ENCODE data around the gene IGSF21.

IGSF21 gene

GRCh38 chr1:18120638-18121037 lies 13.0 kb downstream of the IGSF21 start:
- DNase-seq, result no peak

- no peak for DNase-seq
These were observed 13.6 kb downstream of the IGSF21 start for GRCh38 chr1:18121072-18121820.

GRCh38 chr1:18123467-18123992 lies 15.9 kb downstream of the IGSF21 start:
- DNase-seq, result no peak

DNA sequence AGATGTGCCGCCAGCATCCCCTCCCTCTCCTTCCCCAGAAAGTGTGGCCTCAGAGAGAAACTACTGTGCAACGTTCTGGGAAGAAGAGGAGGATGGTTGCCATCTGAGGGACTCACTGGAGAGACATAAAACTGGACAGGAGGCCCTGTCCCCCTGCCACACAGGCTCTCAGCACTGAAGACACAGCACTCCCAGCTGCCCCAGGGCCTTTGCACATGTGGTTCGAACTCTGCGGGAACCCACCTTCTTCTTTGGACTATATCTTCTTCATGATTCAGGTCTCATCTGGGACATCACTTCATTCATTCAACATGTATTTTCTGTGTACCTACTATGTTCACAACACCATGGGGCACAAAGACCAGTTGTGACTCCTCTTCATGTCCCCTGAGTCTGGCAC lies 17.4 kb downstream of the IGSF21 start:
- no peak for DNase-seq

- DNase-seq, result peak; percentile 35
These were observed 19.0 kb downstream of the IGSF21 start for GRCh38 chr1:18126616-18127015.

DNA sequence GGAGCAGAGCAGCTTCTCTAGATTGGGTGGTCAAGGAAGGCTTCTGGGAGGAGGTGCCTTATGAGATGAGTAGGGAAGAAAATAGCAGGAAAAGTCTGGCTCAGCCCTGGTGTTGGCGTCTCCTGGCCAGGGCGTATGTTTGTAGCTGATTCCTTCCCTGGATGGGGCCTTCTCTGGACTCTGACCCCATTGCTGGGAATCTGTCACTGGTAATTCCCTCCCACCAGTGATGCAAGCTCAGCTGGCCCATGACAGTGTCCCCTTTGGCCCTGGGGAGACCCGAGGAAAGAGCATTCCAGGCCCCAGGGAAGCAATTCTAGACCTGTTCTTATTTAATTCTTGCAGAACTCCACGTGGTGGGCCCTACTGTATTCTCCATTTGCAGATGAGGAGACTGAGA lies 20.7 kb downstream of the IGSF21 start:
- DNase-seq, result no peak

DNA sequence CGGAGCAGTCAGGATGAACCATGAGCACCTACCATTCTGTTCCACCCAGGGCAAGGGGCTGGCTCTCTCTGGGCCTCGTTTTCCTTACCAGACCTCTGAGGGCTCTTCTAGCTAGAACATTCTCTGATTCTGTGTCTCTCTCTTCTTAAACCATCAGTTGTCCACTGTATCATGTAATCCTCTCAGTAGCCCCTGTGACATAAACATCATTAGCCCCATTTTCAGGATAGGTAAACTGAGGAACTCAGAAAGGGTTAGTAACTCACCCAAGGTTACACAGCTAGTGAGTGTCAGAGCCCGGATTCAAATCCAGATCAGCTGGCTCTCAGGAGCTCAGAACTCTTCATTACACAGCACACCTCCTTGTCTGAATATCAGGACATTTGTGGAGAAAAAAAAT lies 22.8 kb downstream of the IGSF21 start:
- DNase-seq, result no peak

DNA sequence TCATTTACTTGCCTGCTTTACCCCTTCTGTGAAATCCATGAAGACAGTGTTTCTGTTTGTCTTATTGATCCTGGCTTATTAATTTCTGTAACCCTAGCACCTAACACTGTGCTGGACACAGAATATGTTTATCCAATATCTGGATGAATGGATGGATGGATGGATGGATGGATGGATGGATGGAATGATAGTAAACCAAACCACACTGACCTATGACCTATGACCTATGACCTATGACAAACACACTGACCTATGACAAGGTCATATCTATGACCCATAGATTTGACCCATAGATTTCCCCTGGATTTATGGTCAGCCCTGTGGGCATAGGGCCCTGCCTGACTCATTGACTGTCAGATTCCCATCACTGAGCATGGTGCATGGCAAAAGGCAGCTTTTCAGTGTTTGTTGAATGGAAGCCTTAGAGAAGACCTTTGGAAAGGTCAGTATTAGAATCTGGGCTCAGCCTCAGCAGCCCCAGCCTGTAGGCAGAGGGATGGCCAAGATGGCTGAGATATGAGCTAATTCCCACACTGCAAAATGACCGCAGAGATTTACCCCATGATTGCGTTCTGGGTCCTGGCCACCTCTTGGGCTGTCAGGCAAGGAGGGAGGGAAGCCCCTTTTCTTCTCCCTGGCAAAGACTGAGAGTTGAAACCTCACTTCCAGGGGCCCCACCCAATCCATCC lies 24.6 kb downstream of the IGSF21 start:
- no peak for DNase-seq

DNA sequence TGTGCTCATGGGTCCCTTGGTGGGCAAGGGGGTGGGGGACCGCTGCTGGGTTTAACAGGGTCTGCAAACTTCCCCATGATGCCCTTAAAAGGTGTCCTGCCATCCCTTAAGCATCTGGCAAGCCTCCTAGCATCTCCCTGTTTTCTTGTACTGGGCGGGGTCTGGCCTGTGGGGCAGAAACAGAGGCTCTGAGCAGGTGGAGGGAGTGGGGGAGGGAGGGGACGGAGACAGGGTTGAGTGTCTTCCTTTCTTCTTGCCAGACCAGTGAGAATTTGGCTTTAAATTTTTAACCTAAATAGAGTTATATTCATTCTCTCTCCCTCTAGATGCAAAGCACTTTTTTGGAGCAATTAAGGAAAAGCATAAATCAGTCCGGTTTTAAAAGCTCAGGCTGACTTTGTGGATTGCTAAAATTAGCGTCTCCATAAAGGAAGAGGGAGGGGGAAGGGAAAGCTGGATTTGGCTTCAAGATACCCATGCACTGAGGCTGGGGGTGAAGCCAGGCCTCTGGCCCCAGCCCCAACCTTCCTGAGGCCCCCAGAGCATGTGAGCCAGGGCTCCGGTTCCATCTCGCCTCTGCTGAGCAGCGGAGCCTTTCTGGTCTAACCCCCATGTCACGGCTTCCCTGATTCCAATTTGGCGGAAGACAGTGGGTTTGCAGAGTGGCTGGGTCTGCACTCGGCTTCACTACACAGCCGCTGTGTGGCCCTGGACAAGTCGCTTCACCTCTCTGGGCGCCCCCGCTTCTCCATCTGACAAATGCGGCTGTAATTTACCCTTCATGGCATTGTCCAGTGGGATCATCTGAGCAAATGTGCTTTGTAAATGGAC lies 25.3 kb downstream of the IGSF21 start:
- no peak for DNase-seq

GRCh38 chr1:18134324-18135046 lies 26.9 kb downstream of the IGSF21 start:
- no peak for DNase-seq

- DNase-seq, result no peak
These were observed 30.3 kb downstream of the IGSF21 start for GRCh38 chr1:18137759-18138345.

DNA sequence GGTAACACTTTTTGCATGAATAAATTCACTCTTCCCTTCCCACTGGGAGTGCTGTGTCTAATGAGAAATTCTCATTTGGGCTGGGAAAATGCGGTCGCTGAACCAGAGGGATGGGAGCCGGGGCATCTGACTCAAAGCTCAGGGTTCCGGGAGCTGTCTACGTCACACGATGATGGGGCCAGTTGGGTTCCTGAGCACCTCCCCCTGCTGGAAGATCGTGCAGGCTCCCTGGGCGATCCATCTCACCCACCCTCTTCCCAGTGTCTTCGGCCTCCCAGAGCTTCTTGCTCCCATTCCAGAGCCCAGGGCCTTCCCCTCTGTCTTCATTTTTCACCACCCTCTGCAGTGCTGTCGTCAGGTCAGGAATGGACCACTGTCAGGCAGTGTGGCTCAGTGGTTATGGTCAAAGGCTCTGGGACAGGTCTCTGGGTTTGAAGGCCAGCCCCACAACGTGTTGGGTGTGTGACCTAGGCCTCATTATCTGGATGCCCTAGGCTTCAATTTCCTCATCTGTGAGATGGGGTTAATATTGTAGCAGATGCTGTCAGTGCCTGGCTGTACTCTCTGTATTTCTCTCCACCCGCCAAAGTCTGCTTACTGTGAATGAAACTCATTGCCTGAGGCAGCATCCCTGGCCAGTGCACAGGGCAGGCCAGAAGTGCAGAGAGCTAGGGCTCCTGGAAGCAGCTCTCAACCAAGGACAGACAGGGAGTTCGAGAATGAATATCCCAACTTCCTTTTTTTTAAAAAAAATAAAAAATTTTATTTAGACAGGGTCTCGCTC lies 31.8 kb downstream of the IGSF21 start:
- DNase-seq, result no peak

DNA sequence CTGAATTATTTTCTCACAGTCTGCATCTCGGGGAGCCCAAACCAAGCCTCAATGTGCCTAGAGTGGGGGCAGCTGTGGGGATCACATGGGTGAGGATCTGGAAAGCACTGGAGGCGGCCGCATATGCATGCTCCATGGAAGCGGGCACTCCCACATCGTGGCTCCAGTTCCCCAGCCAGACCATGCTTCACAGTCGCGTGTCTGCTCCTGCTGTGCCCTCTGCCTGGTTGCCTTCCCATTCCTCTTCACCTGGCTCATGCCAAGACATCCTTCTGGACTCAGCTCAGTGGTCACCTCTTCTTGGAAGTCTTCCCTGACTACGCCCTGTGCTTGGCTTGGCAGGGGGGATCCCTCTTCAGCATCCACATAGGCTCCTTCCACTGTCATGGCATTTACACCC lies 32.8 kb downstream of the IGSF21 start:
- DNase-seq, result no peak

- DNase-seq, result no peak
These were observed 34.1 kb downstream of the IGSF21 start for GRCh38 chr1:18141661-18142060.

DNA sequence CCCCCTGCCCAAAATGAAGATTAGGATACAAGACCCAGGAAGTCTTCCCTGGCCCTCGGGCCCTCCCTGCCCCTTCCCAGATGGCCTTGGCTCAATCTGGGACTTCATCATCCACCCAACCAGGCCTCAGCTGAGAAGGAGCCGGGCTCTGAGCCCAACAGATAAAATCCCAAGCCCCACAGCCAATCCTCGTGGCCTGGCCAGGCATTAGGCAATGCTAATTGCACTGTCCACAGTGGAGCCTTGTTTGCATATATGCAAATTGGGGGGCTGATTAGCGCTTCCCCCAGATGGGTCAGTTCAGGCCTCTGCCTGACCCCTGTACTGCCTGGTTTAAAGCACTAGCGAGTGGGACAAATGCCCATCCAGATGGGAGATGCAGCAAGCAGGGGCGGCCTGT lies 34.9 kb downstream of the IGSF21 start:
- DNase-seq, result no peak

GRCh38 chr1:18142969-18143368 lies 35.4 kb downstream of the IGSF21 start:
- DNase-seq, result no peak

DNA sequence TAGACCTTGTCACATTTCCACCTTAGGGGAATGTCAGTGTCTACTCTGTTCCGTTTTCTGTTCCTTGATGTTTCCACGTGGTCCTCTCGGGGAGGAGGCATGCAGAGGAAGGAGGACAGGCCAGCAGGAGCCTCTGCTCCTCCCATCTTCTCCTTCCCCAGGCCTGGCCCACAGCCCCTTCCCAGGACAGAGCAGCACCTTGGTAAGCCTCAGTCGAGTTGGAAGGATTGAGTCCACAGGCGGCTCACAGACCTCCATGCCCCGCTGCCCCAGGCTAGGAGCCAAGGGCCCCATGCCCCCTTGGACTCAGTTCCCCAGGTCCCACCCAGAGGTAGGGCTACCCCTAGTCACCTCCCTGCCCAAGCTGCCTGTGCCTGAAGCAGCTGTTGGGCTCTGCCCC lies 36.5 kb downstream of the IGSF21 start:
- DNase-seq, result no peak

DNA sequence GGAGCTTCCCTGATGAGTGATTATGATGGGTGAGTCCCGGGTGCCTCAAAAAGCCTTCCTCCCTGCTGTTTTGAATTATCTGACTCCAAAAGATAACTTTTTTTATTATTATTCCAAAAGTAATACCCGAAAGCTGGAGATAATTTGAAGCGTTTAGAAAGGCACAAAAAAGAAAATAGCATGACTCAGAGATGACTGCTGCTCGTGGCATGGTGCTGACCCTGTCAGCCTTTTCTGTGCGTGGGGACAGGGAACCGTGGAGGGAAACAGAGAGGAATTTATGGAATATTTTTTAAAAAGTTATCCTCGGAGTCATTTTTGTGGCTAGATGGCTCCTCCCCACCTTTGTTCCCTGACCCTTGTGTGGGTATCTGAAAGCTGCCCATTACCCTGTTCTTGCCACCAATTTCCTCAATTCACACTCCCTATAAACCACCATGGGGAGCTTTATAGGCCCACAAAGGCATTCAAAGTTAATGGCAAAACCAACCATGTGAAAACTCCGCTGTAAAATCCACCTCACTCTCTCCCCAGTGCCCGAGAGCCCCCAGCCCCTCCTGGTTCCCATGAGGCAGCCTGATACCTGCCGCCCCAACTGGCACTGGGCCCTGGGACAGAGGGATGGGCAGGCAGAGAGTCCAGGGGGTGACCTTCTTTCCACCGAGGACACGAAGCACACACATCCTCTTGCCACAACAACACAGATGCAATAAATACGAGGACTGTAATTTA lies 37.5 kb downstream of the IGSF21 start:
- no peak for DNase-seq

DNA sequence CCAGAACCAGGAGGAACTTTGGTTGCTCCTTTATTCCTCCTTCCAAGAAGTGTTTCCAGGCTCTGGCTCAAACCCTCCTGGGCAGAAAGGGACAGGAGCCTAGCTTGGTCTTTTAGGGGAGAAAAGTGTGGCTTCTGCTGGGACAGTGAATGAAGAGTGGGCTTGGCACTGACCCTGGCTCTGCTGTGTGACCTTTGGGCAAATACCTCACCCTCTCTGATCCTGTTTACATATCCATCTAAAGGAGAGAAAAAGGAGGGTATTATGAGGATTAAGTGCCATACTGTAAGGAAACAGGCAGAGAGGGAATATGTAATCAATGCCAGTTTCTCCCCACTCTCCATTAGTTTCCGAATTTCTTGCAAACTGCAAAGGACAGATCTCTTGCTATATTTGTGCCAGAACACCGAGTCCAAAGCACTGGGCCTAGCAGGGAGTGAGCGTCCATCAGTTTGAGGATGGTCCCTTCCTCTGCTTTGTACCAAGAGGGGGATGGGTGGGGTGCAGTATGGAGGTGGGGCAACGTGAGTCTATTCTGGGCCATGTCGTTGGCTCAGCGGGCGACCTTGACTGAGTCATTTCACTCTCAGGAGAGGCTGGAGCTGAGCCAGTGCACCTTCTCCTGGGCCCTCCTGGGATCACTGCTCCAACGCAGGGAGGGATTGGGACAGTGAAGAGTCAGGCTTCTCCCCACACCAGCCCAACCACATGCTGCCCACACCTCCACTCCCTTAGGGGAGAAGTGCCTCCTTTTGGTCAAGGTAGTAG lies 38.4 kb downstream of the IGSF21 start:
- DNase-seq, result no peak

DNA sequence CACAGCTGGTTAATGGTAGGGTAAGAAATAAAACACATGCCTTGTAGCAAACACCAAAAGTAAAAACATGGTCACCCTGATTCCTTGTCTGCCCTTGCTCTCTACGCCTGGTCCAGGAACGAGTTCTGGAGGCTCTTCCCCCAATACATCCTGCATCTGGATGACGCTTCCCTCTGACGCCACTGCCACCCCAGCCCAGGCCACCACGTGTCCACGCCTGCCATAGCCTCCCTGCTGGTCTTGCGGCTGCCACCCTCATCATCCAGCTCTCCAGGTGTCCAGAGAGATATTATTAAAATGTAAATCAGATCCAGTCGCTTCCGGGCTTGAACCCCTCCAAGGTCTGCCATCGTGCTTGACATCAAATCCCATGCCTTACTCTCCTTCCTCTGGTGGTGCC lies 39.3 kb downstream of the IGSF21 start:
- no peak for DNase-seq

All from eye (tissue), 1 donor.